Measurements from ENCODE around the gene COG5. TPM values are rescaled to one million over a fixed set of nuclear protein-coding genes. Genes with fewer than 3 reads are reported as not detected.

COG5 gene
- total RNA-seq, 1 donor from 2014 or later, result 37.1 TPM

DNA sequence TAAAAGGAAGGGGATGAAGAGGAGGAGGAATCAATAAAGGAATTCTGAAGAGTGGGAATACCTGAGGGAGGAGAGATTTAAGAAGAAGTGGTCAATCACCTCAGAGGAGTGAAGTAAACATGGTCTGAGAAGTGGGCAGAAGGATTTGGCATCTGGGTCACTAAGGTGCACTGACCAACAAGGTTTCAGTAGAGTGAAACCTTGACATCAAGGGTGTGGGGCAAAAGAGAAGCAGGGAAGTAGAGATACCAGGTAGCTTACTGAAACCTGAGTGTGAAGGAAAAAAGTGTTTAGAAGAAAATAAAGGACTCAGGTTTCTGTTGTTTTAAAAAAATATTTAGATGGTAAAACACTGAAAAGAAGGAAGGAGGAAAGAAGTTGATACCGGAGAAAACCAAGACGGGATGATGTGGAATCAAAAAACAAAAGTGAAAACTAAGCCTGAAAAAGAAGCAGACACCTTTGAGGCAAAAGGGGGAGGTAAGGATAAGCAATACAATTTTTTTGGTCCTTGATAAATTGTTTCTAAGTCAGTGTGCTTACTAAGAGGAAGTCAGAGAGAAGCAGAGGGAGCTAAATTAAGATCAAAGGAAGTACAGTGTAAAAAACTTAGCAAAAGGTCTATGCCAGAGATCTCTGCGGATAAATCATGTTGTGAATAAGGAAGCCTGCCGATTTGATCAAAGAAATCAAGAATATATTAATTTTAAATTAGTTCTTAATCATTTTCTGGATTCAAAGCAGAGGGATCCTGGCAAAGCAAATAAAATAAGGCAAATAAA, 231.0 kb downstream of the COG5 start:
- no peaks in the 10 kb centered on the region for H3K36me3 ChIP-seq (ENCODE audit: control insufficient read depth, insufficient read depth, low read length)
- no peaks in the 10 kb centered on the region for H3K27me3 ChIP-seq (ENCODE audit: control insufficient read depth, insufficient read depth, low read length)
- TF ChIP-seq, protein P1, sequence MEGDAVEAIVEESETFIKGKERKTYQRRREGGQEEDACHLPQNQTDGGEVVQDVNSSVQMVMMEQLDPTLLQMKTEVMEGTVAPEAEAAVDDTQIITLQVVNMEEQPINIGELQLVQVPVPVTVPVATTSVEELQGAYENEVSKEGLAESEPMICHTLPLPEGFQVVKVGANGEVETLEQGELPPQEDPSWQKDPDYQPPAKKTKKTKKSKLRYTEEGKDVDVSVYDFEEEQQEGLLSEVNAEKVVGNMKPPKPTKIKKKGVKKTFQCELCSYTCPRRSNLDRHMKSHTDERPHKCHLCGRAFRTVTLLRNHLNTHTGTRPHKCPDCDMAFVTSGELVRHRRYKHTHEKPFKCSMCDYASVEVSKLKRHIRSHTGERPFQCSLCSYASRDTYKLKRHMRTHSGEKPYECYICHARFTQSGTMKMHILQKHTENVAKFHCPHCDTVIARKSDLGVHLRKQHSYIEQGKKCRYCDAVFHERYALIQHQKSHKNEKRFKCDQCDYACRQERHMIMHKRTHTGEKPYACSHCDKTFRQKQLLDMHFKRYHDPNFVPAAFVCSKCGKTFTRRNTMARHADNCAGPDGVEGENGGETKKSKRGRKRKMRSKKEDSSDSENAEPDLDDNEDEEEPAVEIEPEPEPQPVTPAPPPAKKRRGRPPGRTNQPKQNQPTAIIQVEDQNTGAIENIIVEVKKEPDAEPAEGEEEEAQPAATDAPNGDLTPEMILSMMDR (IDR thresholded peaks at IDR 0.05; ENCODE audit: insufficient read depth, low read length, poor library complexity, severe bottlenecking), result no peak
- DNase-seq (ENCODE audit: low read depth), result no peak
- H3K4me3 ChIP-seq (ENCODE audit: low read depth, low read length), result no peak overlapping the region

DNA sequence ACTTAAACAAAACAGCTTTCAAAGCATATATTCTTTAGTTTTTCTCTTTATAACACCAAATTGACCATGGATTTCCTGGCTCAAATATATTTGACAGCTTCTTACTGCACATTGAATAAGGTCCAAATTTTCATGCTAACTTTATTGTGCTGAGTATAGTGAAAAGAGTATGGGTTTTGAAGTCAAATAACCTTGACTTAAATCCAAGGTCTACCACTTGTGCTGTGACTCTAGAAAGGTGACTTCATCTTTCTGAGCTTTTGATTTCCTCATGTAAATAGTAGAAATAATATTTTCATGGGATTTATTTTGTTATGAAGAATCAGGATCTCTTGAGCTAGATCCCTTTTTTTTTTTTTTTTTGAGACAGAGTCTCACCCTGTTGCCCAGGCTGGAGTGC, 233.2 kb downstream of the COG5 start:
- TF ChIP-seq, protein P1 (IDR thresholded peaks at IDR 0.05; ENCODE audit: insufficient read depth, low read length, poor library complexity, severe bottlenecking), result no peak
- no peak for DNase-seq (ENCODE audit: low read depth)
- no peak overlapping the region for H3K4me3 ChIP-seq (ENCODE audit: low read depth, low read length)

DNA sequence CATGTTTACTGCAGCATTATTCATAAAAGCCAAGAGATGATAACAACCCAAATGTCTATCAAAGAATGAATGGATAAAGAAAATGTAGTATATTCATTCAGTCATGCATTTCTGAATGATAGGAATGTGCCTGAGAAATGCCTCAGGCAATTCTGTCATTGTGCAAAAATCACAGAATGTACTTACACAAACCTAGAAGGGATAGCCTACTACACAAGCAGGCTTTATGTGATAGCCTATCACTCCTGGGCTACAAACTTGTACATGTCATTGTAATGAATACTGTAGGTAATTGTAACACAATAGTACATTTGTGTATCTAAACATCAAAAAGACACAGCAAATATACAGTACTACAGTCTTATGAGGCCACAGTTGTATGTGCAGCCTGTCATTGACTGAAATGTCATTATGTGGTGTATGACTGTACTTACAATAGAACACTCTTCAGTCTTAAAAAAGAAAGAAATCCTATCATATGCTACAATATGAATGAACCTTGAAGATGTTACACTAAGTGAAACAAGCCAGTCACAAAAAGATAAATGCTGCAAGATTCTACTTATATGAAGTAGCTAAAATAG, 235.6 kb downstream of the COG5 start:
- Histone ChIP-seq H3K4me3 (ENCODE audit: low read depth, low read length) (no peak overlapping the region), H3K27me3 (ENCODE audit: control insufficient read depth, insufficient read depth, low read length) (no peaks in the 10 kb centered on the region), H3K36me3 (ENCODE audit: control insufficient read depth, insufficient read depth, low read length) (no peaks in the 10 kb centered on the region)
- peak; percentile 25 for DNase-seq (ENCODE audit: low read depth)
- TF ChIP-seq, protein P1 (IDR thresholded peaks at IDR 0.05; ENCODE audit: insufficient read depth, low read length, poor library complexity, severe bottlenecking), result no peak

More for the DNA sequence above, 233.2 kb downstream of the COG5 start:
- H3K27me3 ChIP-seq (ENCODE audit: control insufficient read depth, insufficient read depth, low read length), result no peaks in the 10 kb centered on the region
- H3K36me3 ChIP-seq (ENCODE audit: control insufficient read depth, insufficient read depth, low read length), result no peaks in the 10 kb centered on the region

DNA sequence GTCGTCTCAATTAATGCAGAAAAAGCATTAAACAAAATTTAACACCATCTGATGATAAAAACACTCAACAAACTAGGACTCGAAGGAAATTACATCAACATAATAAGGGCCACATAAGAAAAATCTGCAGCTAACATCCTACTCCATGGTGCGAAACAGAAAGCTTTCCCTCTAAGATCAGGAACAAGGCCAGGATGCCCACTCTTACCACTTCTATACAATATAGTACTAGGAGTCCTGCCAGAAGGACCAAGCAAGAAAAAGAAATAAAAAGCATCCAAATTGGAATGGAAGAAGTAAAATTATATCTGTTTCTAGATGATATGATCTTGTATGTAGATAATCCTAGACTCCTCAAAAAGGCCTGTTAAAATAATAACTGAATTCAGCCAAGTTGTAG, 237.7 kb downstream of the COG5 start:
- Histone ChIP-seq H3K4me3 (ENCODE audit: low read depth, low read length) (no peak overlapping the region), H3K27me3 (ENCODE audit: control insufficient read depth, insufficient read depth, low read length) (no peaks in the 10 kb centered on the region), H3K36me3 (ENCODE audit: control insufficient read depth, insufficient read depth, low read length) (no peaks in the 10 kb centered on the region)
- TF ChIP-seq, protein P1 (IDR thresholded peaks at IDR 0.05; ENCODE audit: insufficient read depth, low read length, poor library complexity, severe bottlenecking), result no peak
- DNase-seq (ENCODE audit: low read depth), result no peak

DNA sequence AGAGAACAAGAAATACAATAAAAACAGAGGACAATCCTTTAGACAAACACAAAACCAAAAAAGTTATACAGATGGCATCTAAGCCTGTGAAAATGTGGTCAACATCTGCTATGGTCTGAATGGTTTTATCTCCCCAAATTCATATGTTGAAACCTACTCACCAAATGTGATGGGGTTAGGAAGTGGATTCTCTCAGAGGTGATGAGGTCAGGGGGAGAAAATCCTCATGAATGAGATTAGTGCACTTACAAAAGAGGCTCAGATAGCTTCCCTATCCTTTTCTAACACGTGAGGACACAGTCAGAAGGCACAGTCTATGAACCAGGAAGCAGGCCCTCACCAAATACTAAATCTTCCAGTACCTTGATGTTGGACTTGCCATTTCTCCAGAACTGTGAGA, 241.7 kb downstream of the COG5 start:
- TF ChIP-seq, protein P1 (IDR thresholded peaks at IDR 0.05; ENCODE audit: insufficient read depth, low read length, poor library complexity, severe bottlenecking), result no peak
- no peak for DNase-seq (ENCODE audit: low read depth)
- no peak overlapping the region for H3K4me3 ChIP-seq (ENCODE audit: low read depth, low read length)
- H3K27me3 ChIP-seq (ENCODE audit: control insufficient read depth, insufficient read depth, low read length), result no peaks in the 10 kb centered on the region
- no peaks in the 10 kb centered on the region for H3K36me3 ChIP-seq (ENCODE audit: control insufficient read depth, insufficient read depth, low read length)

Data from kidney epithelial cell (primary cell).